Measurements from ENCODE around the gene LIN28B.

LIN28B gene

GRCh38 chr6:105024803-105025202 is 67.9 kb downstream of the LIN28B start:
- DNase-seq (no peak), ATAC-seq (ENCODE audit: insufficient read depth, low read depth) (peak; percentile 49; the same call in 2 of the 3 replicates)
- no peak overlapping the region for H3K4me2 ChIP-seq (ENCODE audit: insufficient read depth, low read length)
- H3K27me3 ChIP-seq (ENCODE audit: insufficient read depth, low read length, poor library complexity) = no peaks in the 10 kb centered on the region
- no peaks in the 10 kb centered on the region for H3K79me2 ChIP-seq (ENCODE audit: insufficient read depth, low read length)
- no peak overlapping the region for H3K9ac ChIP-seq (ENCODE audit: low read depth, low read length)
- TF ChIP-seq EZH2 (IDR thresholded peaks at IDR 0.05; ENCODE audit: borderline replicate concordance, low read depth, low read length, severe bottlenecking) = no peak
- TF ChIP-seq, protein P1, sequence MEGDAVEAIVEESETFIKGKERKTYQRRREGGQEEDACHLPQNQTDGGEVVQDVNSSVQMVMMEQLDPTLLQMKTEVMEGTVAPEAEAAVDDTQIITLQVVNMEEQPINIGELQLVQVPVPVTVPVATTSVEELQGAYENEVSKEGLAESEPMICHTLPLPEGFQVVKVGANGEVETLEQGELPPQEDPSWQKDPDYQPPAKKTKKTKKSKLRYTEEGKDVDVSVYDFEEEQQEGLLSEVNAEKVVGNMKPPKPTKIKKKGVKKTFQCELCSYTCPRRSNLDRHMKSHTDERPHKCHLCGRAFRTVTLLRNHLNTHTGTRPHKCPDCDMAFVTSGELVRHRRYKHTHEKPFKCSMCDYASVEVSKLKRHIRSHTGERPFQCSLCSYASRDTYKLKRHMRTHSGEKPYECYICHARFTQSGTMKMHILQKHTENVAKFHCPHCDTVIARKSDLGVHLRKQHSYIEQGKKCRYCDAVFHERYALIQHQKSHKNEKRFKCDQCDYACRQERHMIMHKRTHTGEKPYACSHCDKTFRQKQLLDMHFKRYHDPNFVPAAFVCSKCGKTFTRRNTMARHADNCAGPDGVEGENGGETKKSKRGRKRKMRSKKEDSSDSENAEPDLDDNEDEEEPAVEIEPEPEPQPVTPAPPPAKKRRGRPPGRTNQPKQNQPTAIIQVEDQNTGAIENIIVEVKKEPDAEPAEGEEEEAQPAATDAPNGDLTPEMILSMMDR (IDR thresholded peaks at IDR 0.05; ENCODE audit: borderline replicate concordance, extremely low read depth, low read length, poor library complexity, severe bottlenecking) = no peak
- no peak overlapping the region for H3K4me3 ChIP-seq (ENCODE audit: low read depth in 1 of 2, low read length in 2 of 2)
- H3K36me3 ChIP-seq (ENCODE audit: insufficient read depth, low read length) = no peaks in the 10 kb centered on the region
- H3K4me1 ChIP-seq (ENCODE audit: insufficient read depth, low read length) = peaks cover 14% of the 10 kb centered on the region
- no peak overlapping the region for H3K27ac ChIP-seq (ENCODE audit: low read length)
- H4K20me1 ChIP-seq (ENCODE audit: insufficient read depth, low read length) = no peaks in the 10 kb centered on the region
- no peaks in the 10 kb centered on the region for H3K9me3 ChIP-seq (ENCODE audit: insufficient read depth, low read length, severe bottlenecking)
- 0 out of 2 replicates have a peak overlapping the region, but pooled peaks have one; percentile 26 for H2AFZ ChIP-seq (ENCODE audit: low read depth, low read length)

- no peaks in the 10 kb centered on the region for H3K9me3 ChIP-seq (ENCODE audit: insufficient read depth, low read length, severe bottlenecking)
- no peak overlapping the region for H3K4me2 ChIP-seq (ENCODE audit: insufficient read depth, low read length)
- H2AFZ ChIP-seq (ENCODE audit: low read depth, low read length) = no peak overlapping the region
- ATAC-seq (ENCODE audit: insufficient read depth, low read depth) = no peak
- H3K4me1 ChIP-seq (ENCODE audit: insufficient read depth, low read length) = peaks cover 11% of the 10 kb centered on the region
- no peaks in the 10 kb centered on the region for H3K79me2 ChIP-seq (ENCODE audit: insufficient read depth, low read length)
- H3K4me3 ChIP-seq (ENCODE audit: low read depth in 1 of 2, low read length in 2 of 2) = no peak overlapping the region
- H3K36me3 ChIP-seq (ENCODE audit: insufficient read depth, low read length) = no peaks in the 10 kb centered on the region
- no peak for DNase-seq
- TF ChIP-seq EZH2 (IDR thresholded peaks at IDR 0.05; ENCODE audit: borderline replicate concordance, low read depth, low read length, severe bottlenecking) = no peak
- TF ChIP-seq, protein P1 (IDR thresholded peaks at IDR 0.05; ENCODE audit: borderline replicate concordance, extremely low read depth, low read length, poor library complexity, severe bottlenecking) = no peak
- no peaks in the 10 kb centered on the region for H4K20me1 ChIP-seq (ENCODE audit: insufficient read depth, low read length)
- H3K27ac ChIP-seq (ENCODE audit: low read length) = no peak overlapping the region
- no peaks in the 10 kb centered on the region for H3K27me3 ChIP-seq (ENCODE audit: insufficient read depth, low read length, poor library complexity)
- no peak overlapping the region for H3K9ac ChIP-seq (ENCODE audit: low read depth, low read length)
Measured at GRCh38 chr6:105028898-105029297, 72.0 kb downstream of the LIN28B start.

DNA sequence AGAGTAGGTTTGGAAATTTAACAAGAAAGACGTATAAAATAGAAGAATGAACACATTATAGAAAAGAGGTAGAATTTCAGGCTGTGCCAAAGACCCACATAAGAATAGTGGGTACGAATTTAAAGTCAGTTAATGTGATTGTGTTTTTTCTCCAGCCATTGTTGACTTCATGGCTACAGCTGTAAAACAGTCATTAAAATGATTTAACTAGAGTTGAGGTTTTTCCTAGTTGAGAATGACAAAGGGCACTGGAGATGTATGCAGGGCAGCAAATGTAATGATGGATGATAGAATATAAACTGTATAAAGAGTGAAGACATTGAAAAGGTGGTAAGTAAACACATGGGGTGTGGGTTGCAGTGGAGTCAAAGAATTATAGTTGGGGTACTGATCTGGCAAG is 72.7 kb downstream of the LIN28B start:
- DNase-seq = no peak
- Histone ChIP-seq H3K27me3 (ENCODE audit: insufficient read depth, low read length, poor library complexity) (no peaks in the 10 kb centered on the region), H3K4me1 (ENCODE audit: insufficient read depth, low read length) (peaks cover 6% of the 10 kb centered on the region), H3K4me3 (ENCODE audit: low read depth in 1 of 2, low read length in 2 of 2) (no peak overlapping the region), H3K36me3 (ENCODE audit: insufficient read depth, low read length) (no peaks in the 10 kb centered on the region), H2AFZ (ENCODE audit: low read depth, low read length) (no peak overlapping the region), H3K9ac (ENCODE audit: low read depth, low read length) (no peak overlapping the region), H3K79me2 (ENCODE audit: insufficient read depth, low read length) (no peaks in the 10 kb centered on the region), H3K9me3 (ENCODE audit: insufficient read depth, low read length, severe bottlenecking) (no peaks in the 10 kb centered on the region), H3K4me2 (ENCODE audit: insufficient read depth, low read length) (no peak overlapping the region), H4K20me1 (ENCODE audit: insufficient read depth, low read length) (no peaks in the 10 kb centered on the region), H3K27ac (ENCODE audit: low read length) (no peak overlapping the region)
- no peak for ATAC-seq (ENCODE audit: insufficient read depth, low read depth)
- TF ChIP-seq EZH2 (IDR thresholded peaks at IDR 0.05; ENCODE audit: borderline replicate concordance, low read depth, low read length, severe bottlenecking) = no peak
- TF ChIP-seq, protein P1 (IDR thresholded peaks at IDR 0.05; ENCODE audit: borderline replicate concordance, extremely low read depth, low read length, poor library complexity, severe bottlenecking) = no peak

DNA sequence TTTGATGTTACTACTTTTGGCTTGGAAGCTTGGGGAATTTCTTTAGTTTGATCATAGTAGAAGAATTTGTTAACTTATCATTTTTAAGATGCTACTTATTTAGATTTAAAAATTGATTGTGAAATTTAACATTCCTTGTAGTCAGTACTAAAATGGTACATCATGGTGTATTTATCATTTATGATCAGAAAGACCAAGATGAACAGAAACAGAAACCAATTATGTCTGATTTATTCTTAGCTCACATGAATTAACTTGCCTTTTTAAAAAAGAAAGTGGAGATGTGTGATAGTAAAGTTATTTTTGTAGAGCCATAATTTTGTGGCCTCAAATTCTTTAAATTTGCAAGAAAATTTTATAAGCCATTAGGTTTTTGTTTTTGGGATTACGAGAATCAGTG is 77.6 kb downstream of the LIN28B start:
- TF ChIP-seq, protein P1 (IDR thresholded peaks at IDR 0.05; ENCODE audit: borderline replicate concordance, extremely low read depth, low read length, poor library complexity, severe bottlenecking) = no peak
- TF ChIP-seq EZH2 (IDR thresholded peaks at IDR 0.05; ENCODE audit: borderline replicate concordance, low read depth, low read length, severe bottlenecking) = no peak
- H3K4me2 ChIP-seq (ENCODE audit: insufficient read depth, low read length) = no peak overlapping the region
- ATAC-seq (ENCODE audit: insufficient read depth, low read depth) = no peak

More for the DNA sequence above, 77.6 kb downstream of the LIN28B start:
- no peak overlapping the region for H3K9ac ChIP-seq (ENCODE audit: low read depth, low read length)
- H3K27me3 ChIP-seq (ENCODE audit: insufficient read depth, low read length, poor library complexity) = no peaks in the 10 kb centered on the region
- no peak overlapping the region for H3K27ac ChIP-seq (ENCODE audit: low read length)
- H3K79me2 ChIP-seq (ENCODE audit: insufficient read depth, low read length) = no peaks in the 10 kb centered on the region
- no peaks in the 10 kb centered on the region for H4K20me1 ChIP-seq (ENCODE audit: insufficient read depth, low read length)
- H3K9me3 ChIP-seq (ENCODE audit: insufficient read depth, low read length, severe bottlenecking) = no peaks in the 10 kb centered on the region
- no peak overlapping the region for H3K4me3 ChIP-seq (ENCODE audit: low read depth in 1 of 2, low read length in 2 of 2)
- no peak for DNase-seq
- no peaks in the 10 kb centered on the region for H3K36me3 ChIP-seq (ENCODE audit: insufficient read depth, low read length)
- H2AFZ ChIP-seq (ENCODE audit: low read depth, low read length) = 0 out of 2 replicates have a peak overlapping the region, but pooled peaks have one; percentile 22
- H3K4me1 ChIP-seq (ENCODE audit: insufficient read depth, low read length) = no peaks in the 10 kb centered on the region

All from DND-41 (cell line).